ENCODE data around the gene OPRD1. TPM values are rescaled to one million over a fixed set of nuclear protein-coding genes. Genes with fewer than 3 reads are reported as not detected.
A peak's percentile ranks its signal among the peaks of the same experiment; 100 is the strongest.
"Not testable (repeated sequence)": the region's sequence is repeated elsewhere in the genome, so short reads cannot be mapped to it uniquely, and the experiment has no call there.

OPRD1 gene
- total RNA-seq, 1 experiment from 2014 or later = 60.2 TPM

DNA sequence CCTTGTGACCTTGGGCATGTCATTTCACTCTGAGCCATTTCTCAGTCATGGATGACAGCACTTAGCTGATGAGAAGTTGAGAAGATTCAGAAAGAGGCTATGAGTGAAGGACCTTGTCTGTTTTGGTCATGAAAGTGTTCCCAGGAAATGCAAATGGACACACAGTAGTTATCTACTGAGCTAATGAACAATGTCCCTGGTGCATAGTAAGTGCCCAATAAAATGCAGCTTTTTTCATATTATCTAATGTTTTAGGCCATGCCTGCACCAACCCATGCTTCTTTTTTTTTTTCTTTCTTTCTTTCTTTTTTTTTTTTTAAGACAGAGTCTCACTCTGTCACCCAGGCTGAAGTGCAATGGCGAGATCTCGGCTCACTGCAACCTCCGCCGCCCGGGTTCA, 58.0 kb downstream of the OPRD1 start:
- Histone ChIP-seq H3K4me3 (no peak overlapping the region), H3K4me1 (peaks cover 7% of the 10 kb centered on the region; the same call in 1 of the 2 replicates), H3K9me3 (replicated peaks) (no peaks in the 10 kb centered on the region), H3K27me3 (no peaks in the 10 kb centered on the region), H3K27ac (no peak overlapping the region), H3K36me3 (peaks cover 26% of the 10 kb centered on the region; the same call in 1 of the 2 replicates)
- no peak for DNase-seq

- no peak overlapping the region for H3K27ac ChIP-seq
- H3K4me3 ChIP-seq = no peak overlapping the region
- DNase-seq = no peak
- H3K27me3 ChIP-seq = no peaks in the 10 kb centered on the region
- H3K9me3 ChIP-seq (replicated peaks) = no peaks in the 10 kb centered on the region
- H3K4me1 ChIP-seq = peaks cover 7% of the 10 kb centered on the region; the same call in 1 of the 2 replicates
- 0 out of 2 replicates have a peak, but pooled peaks cover 16% of the 10 kb centered on the region for H3K36me3 ChIP-seq
Observed at GRCh38 chr1:28871631-28872401, 59.8 kb downstream of the OPRD1 start.

GRCh38 chr1:28875134-28875533, 63.2 kb downstream of the OPRD1 start:
- not testable (repeated sequence) for H3K27ac ChIP-seq; H3K4me1 ChIP-seq; H3K36me3 ChIP-seq; H3K4me3 ChIP-seq; H3K9me3 ChIP-seq (replicated peaks); H3K27me3 ChIP-seq; DNase-seq

- no peak overlapping the region for H3K27ac ChIP-seq
- no peaks in the 10 kb centered on the region for H3K36me3 ChIP-seq
- peak; percentile 74 to 94 for DNase-seq
- H3K27me3 ChIP-seq = no peaks in the 10 kb centered on the region
- H3K4me3 ChIP-seq = no peak overlapping the region
- peaks cover 3% of the 10 kb centered on the region; the same call in 1 of the 2 replicates for H3K4me1 ChIP-seq
- H3K9me3 ChIP-seq (replicated peaks) = no peaks in the 10 kb centered on the region
Observed at GRCh38 chr1:28877132-28877781, 65.3 kb downstream of the OPRD1 start.

GRCh38 chr1:28878796-28879195, 66.8 kb downstream of the OPRD1 start:
- Histone ChIP-seq H3K4me3 (no peak overlapping the region), H3K27me3 (no peaks in the 10 kb centered on the region), H3K9me3 (replicated peaks) (no peaks in the 10 kb centered on the region), H3K36me3 (no peaks in the 10 kb centered on the region), H3K27ac (no peak overlapping the region), H3K4me1 (peaks cover 3% of the 10 kb centered on the region; the same call in 1 of the 2 replicates)
- DNase-seq = no peak

DNA sequence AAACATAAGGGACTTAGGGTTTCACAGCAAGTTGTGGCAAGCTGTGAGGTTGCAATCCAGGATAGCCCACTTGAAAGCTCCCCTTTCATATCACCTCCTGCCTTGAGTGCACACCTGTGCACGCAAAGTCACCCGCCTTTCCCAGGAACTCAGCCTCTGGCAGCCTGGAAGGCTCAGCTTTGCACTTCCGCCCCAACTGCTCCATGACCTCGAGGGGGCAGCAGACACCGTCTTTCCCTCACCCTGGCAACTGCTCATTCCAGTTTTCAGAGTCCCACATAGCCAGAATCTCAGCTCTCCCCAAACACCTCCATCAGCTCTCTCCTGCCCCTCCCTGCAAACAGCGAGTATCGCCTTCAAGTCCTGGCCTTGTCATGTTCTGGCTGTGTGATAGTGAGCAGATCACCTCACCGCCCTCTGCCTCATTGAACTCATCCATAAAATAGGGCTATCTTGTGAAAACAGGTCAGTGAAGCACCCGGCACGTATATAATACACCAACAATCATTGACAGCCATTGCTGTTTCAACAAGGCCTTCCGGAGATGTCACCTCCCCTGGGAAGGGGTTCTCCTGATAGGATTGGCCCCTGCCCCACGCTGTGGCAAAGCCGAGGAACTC, 70.1 kb downstream of the OPRD1 start:
- Histone ChIP-seq H3K4me3 (no peak overlapping the region), H3K4me1 (peaks cover 10% of the 10 kb centered on the region), H3K9me3 (replicated peaks) (no peaks in the 10 kb centered on the region), H3K27me3 (no peaks in the 10 kb centered on the region), H3K27ac (no peak overlapping the region), H3K36me3 (no peaks in the 10 kb centered on the region)
- DNase-seq = peak; percentile 92 to 97

GRCh38 chr1:28883242-28883616, 71.3 kb downstream of the OPRD1 start:
- no peaks in the 10 kb centered on the region for H3K9me3 ChIP-seq (replicated peaks)
- H3K4me1 ChIP-seq = peaks cover 10% of the 10 kb centered on the region
- no peaks in the 10 kb centered on the region for H3K36me3 ChIP-seq
- no peak overlapping the region for H3K4me3 ChIP-seq
- H3K27me3 ChIP-seq = no peaks in the 10 kb centered on the region
- no peak overlapping the region for H3K27ac ChIP-seq
- no peak for DNase-seq

DNA sequence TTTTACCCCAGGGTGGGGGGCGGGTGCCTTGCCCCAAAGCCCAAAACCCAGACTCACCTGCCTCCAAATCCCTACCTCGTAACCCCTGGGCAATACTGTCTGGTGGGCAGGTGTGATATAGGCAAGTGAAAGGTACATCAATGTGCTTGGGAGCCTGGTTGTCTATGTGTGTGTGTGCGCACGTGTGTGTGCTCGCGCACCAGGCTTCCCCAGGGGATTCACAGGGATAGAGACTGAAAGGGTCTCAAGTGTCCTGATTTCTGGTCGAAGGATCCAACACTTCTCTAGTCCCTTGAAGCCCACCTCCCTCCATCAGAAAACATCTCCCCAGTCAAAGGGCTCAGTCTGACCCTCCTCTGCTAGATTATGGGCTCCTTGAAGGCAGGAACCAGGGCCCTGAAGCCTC, 73.5 kb downstream of the OPRD1 start:
- Histone ChIP-seq H3K4me1 (peaks cover 10% of the 10 kb centered on the region), H3K9me3 (replicated peaks) (no peaks in the 10 kb centered on the region), H3K36me3 (no peaks in the 10 kb centered on the region), H3K27me3 (no peaks in the 10 kb centered on the region), H3K4me3 (no peak overlapping the region), H3K27ac (no peak overlapping the region)
- DNase-seq = no peak

GRCh38 chr1:28885977-28886730, 74.2 kb downstream of the OPRD1 start:
- H3K36me3 ChIP-seq = no peaks in the 10 kb centered on the region
- no peak overlapping the region for H3K27ac ChIP-seq
- H3K27me3 ChIP-seq = no peaks in the 10 kb centered on the region
- peaks cover 10% of the 10 kb centered on the region for H3K4me1 ChIP-seq
- H3K4me3 ChIP-seq = no peak overlapping the region; the same call in 1 of the 2 replicates
- DNase-seq = no peak
- H3K9me3 ChIP-seq (replicated peaks) = no peaks in the 10 kb centered on the region

DNA sequence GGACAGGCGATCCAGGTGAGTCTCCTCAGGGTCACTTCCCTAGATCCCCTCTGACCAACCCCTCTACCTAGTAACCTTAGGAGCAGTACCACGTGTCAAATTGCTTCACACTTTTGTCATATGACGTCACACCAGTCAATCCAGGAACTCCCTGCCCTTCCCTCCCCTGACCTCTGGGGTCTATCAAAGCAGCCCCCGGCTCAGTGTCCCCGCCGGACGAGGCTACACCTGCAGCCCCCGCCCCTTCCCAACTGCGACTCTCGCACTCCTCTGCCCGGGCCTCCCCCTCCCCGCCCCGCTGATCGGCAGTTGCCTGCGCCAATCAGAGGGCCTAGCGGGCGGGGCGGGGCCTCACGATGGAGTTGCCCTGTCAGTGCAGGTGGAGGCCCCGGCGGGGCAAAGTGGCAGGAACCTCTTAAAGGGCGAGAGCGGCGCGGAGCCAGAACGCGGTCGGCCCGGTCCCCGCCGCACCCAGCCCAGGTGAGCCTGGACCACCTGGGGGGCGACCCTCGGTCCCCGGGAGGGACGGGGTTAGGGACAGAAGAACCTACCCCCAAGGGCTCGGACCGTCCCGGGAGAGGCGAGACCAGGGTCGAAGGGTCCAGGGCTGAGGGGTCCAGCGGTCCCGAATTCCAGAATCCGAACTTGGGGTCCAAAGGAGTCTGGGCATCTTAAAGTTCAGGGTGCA, 74.9 kb downstream of the OPRD1 start:
- H3K36me3 ChIP-seq = no peaks in the 10 kb centered on the region
- peaks cover 7% of the 10 kb centered on the region for H3K4me1 ChIP-seq
- H3K27ac ChIP-seq = no peak overlapping the region
- no peaks in the 10 kb centered on the region for H3K9me3 ChIP-seq (replicated peaks)
- no peaks in the 10 kb centered on the region for H3K27me3 ChIP-seq
- peak overlapping the region; percentile 60 for H3K4me3 ChIP-seq
- DNase-seq = peak; percentile 51 to 67

GRCh38 chr1:28887419-28887834, 75.5 kb downstream of the OPRD1 start:
- H3K4me1 ChIP-seq = peaks cover 6% of the 10 kb centered on the region
- no peak overlapping the region for H3K27ac ChIP-seq
- no peaks in the 10 kb centered on the region for H3K27me3 ChIP-seq

DNA sequence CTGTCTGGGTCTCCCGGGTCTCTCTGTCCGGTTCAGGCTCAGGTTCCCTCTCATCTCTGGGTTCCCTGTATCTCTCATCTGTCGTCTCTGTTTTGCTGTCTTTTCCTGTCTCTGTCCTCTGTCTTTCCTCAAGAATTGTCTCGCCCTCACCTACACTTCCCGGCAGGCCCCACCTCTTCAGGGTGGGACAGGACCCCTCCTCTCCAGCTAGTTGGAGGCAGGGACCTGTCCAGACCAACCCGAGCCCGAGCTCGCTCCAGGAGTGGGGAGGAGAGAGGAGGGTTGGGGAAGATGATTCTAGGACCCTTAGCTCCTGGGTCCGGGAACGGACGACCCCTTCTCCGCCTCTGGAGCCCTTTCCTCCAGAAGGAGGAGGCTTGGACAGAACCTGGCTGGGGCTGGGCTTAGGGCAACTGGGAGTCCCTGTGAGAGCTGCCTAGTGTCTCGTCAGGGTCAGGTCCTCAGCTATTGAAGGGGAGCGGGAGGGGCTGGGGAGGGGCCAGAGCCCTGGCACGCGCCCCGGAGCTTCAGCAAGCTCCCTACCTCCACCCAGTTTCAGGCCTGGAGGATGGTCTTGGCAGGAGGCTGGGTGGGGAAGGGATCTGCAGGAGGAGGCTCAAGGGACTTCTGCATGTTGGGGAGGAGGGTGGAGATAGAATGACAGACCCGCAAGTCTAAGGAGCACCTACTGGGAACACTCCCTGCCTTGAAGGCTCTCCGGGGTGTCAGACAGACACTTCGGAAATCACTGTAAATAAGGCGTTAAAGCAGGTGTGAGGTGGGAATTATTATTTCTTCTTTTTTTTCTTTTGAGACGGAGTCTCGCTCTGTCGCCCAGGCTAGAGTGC, 76.1 kb downstream of the OPRD1 start:
- Histone ChIP-seq H3K9me3 (replicated peaks) (no peaks in the 10 kb centered on the region), H3K4me1 (peaks cover 6% of the 10 kb centered on the region), H3K4me3 (peak overlapping the region; percentile 60), H3K27ac (no peak overlapping the region), H3K27me3 (no peaks in the 10 kb centered on the region), H3K36me3 (no peaks in the 10 kb centered on the region)
- DNase-seq = no peak

More at GRCh38 chr1:28887419-28887834, 75.5 kb downstream of the OPRD1 start:
- no peak for DNase-seq
- peak overlapping the region; percentile 60 for H3K4me3 ChIP-seq
- no peaks in the 10 kb centered on the region for H3K36me3 ChIP-seq
- H3K9me3 ChIP-seq (replicated peaks) = no peaks in the 10 kb centered on the region

GRCh38 chr1:28888915-28889314, 76.9 kb downstream of the OPRD1 start:
- DNase-seq = no peak
- H3K27me3 ChIP-seq = no peaks in the 10 kb centered on the region
- H3K4me3 ChIP-seq = no peak overlapping the region
- peaks cover 6% of the 10 kb centered on the region for H3K4me1 ChIP-seq
- H3K9me3 ChIP-seq (replicated peaks) = no peaks in the 10 kb centered on the region
- no peaks in the 10 kb centered on the region for H3K36me3 ChIP-seq
- no peak overlapping the region for H3K27ac ChIP-seq
